HL-60 (cell line): Measurements from ENCODE around the gene SLC22A1.
"Not testable (repeated sequence)": the region's sequence is repeated elsewhere in the genome, so short reads cannot be mapped to it uniquely, and the experiment has no call there.

Source experiments
- DNase-seq, 2 experiments: peaks; one replicate each; pipeline ENCODE4 v3.0.0-alpha.2; 2010 to 2020; ENCODE audit warnings: low read depth in 1 of 2, low spot score in 1 of 2
- H3K27ac ChIP-seq: fragments of 250-450 bp; sonication (Bioruptor Pico); replicated peaks from 2 replicates; pipeline ENCODE4 v1.5.1; 2020; ENCODE audit warnings: mild to moderate bottlenecking, moderate library complexity
- H3K27me3 ChIP-seq: fragments of 250-450 bp; sonication (Bioruptor Pico); 2 replicates; pipeline ENCODE4 v1.5.1; 2021; ENCODE audit warnings: mild to moderate bottlenecking, moderate library complexity; ENCODE audit not compliant: insufficient read depth, poor library complexity, severe bottlenecking
- H3K4me3 ChIP-seq: replicated peaks from 2 replicates; pipeline ENCODE4 v1.5.1; 2011; ENCODE audit warnings: mild to moderate bottlenecking, control low read depth, low read length; ENCODE audit not compliant: insufficient read depth
- CTCF ChIP-seq: IDR thresholded peaks from one replicate; pipeline ENCODE4 v1.5.1; 2011; ENCODE audit warnings: low read length, control low read depth, inconsistent platforms; ENCODE audit not compliant: insufficient read depth
- GABPA ChIP-seq: IDR thresholded peaks from 2 replicates; pipeline ENCODE4 v1.6.1; 2012; ENCODE audit warnings: low read depth
- POLR2AphosphoS5 ChIP-seq: IDR thresholded peaks from 2 replicates; pipeline ENCODE4 v1.6.1; 2012; ENCODE audit warnings: low read depth
- REST ChIP-seq: IDR thresholded peaks from 2 replicates; pipeline ENCODE4 v1.6.1; 2012; ENCODE audit warnings: low read depth; ENCODE audit not compliant: insufficient replicate concordance
- SPI1 ChIP-seq: IDR thresholded peaks from 2 replicates; pipeline ENCODE4 v1.6.1; 2012; ENCODE audit warnings: low read depth, mild to moderate bottlenecking, borderline replicate concordance

Gene SLC22A1

GRCh38 chr6:160088069-160088783 lies 33.4 kb upstream of the SLC22A1 start:
- DNase-seq, result no peak
- no peak overlapping the region for H3K27ac ChIP-seq
- no peak for TF ChIP-seq POLR2AphosphoS5
- TF ChIP-seq SPI1, result no peak
- peak; percentile 33 for TF ChIP-seq CTCF
- TF ChIP-seq REST, result no peak
- TF ChIP-seq GABPA, result no peak
- no peaks in the 10 kb centered on the region for H3K27me3 ChIP-seq
- H3K4me3 ChIP-seq, result no peak overlapping the region

- H3K27me3 ChIP-seq, result no peaks in the 10 kb centered on the region
- TF ChIP-seq CTCF (no peak), SPI1 (no peak), POLR2AphosphoS5 (no peak), REST (no peak), GABPA (no peak)
- H3K4me3 ChIP-seq, result no peak overlapping the region
- H3K27ac ChIP-seq, result no peak overlapping the region
- no peak for DNase-seq
These were observed 32.7 kb upstream of the SLC22A1 start for GRCh38 chr6:160088784-160089533.

- DNase-seq, result no peak
- H3K4me3 ChIP-seq, result no peak overlapping the region
- H3K27me3 ChIP-seq, result no peaks in the 10 kb centered on the region
- no peak overlapping the region for H3K27ac ChIP-seq
- TF ChIP-seq SPI1 (no peak), CTCF (no peak), POLR2AphosphoS5 (no peak), REST (no peak), GABPA (no peak)
These were observed 32.1 kb upstream of the SLC22A1 start for GRCh38 chr6:160089534-160089897.

- H3K4me3 ChIP-seq, H3K27ac ChIP-seq, H3K27me3 ChIP-seq, DNase-seq: not testable (repeated sequence)
These were observed 31.0 kb upstream of the SLC22A1 start for GRCh38 chr6:160090442-160091239.

GRCh38 chr6:160092176-160092575 lies 29.4 kb upstream of the SLC22A1 start:
- not testable (repeated sequence) for H3K27me3 ChIP-seq, DNase-seq, H3K27ac ChIP-seq, H3K4me3 ChIP-seq
